Thyroid gland (tissue), 4 donors: ENCODE data around the gene CDKL5.

ENCODE experiments used
- CTCF ChIP-seq, 6 experiments: fragments of 200-600 bp in 3 of 6; fragments of 450-650 bp in 3 of 6; sonication (generic) in 3 of 6; IDR thresholded peaks; one replicate each; pipeline ENCODE4 v1.5.1; 2016 to 2019; ENCODE audit warnings: antibody characterized with exemption in 6 of 6, mild to moderate bottlenecking in 2 of 6, inconsistent platforms in 1 of 6, moderate library complexity in 1 of 6
- POLR2A ChIP-seq, 2 donors: fragments of 450-650 bp; IDR thresholded peaks; one replicate each; pipeline ENCODE4 v1.6.1; 2017; ENCODE audit warnings: antibody characterized with exemption in 2 of 2, mild to moderate bottlenecking in 2 of 2, moderate library complexity in 1 of 2

GRCh38 chrX:18619288-18619687 is 193.9 kb downstream of the CDKL5 start:
- no peak for TF ChIP-seq CTCF (IDR thresholded peaks at IDR 0.05)
- TF ChIP-seq POLR2A (IDR thresholded peaks at IDR 0.05), result no peak
